Gastrocnemius medialis (tissue), 4 donors: ENCODE results near the gene SH2B3. TPM values are rescaled to one million over a fixed set of nuclear protein-coding genes. Genes with fewer than 3 reads are reported as not detected.

Source experiments
- ATAC-seq, 2 donors: fragments of 150-250 bp; one replicate each; pipeline ENCODE4 v1.9.1; 2016
- DNase-seq, 2 donors: peaks; one replicate each; pipeline ENCODE4 v3.0.0-alpha.2; 2019
- H3K27ac ChIP-seq, 4 donors: fragments of 200-600 bp; sonication (generic); 1 replicate in 1 of 4; 2 replicates in 3 of 4; pipeline ENCODE4 v1.5.1; 2016 to 2018; ENCODE audit warnings: mild to moderate bottlenecking in 2 of 4, moderate library complexity in 1 of 4
- H3K27me3 ChIP-seq, 3 donors: fragments of 200-600 bp; sonication (generic) in 2 of 3; 1 replicate in 1 of 3; 2 replicates in 2 of 3; pipeline versions ENCODE4 v1.5.1 to v1.6.0; 2016 to 2019; ENCODE audit warnings: mild to moderate bottlenecking in 1 of 3, moderate library complexity in 1 of 3
- H3K36me3 ChIP-seq, 2 donors: fragments of 200-600 bp; sonication (generic) in 1 of 2; one replicate each; pipeline ENCODE4 v1.5.1; 2017 to 2018
- H3K4me1 ChIP-seq, 2 donors: fragments of 200-600 bp; sonication (generic) in 1 of 2; one replicate each; pipeline ENCODE4 v1.5.1; 2016 to 2017; ENCODE audit warnings: mild to moderate bottlenecking in 2 of 2
- H3K4me3 ChIP-seq, 4 donors: fragments of 200-600 bp; sonication (generic) in 3 of 4; 1 replicate in 1 of 4; 2 replicates in 3 of 4; pipeline ENCODE4 v1.5.1; 2016 to 2019; ENCODE audit warnings: mild to moderate bottlenecking in 2 of 4
- H3K9me3 ChIP-seq, 3 donors: fragments of 200-600 bp; sonication (generic) in 2 of 3; 1 replicate in 1 of 3; 2 replicates in 2 of 3; pipeline ENCODE4 v1.5.1; 2016 to 2019
- POLR2A ChIP-seq, 2 donors: fragments of 450-650 bp; IDR thresholded peaks; one replicate each; pipeline ENCODE4 v1.6.1; 2017; ENCODE audit warnings: antibody characterized with exemption in 2 of 2, mild to moderate bottlenecking in 2 of 2, moderate library complexity in 2 of 2
- in situ Hi-C, 4 donors: fragments of 200-750 bp; cut with MboI; loops; one replicate each; pipeline versions ENCODE4 v1.15.0 to v1.8.0; 2017; ENCODE audit warnings: low sequenced_read_pairs in 4 of 4
- intact Hi-C: fragments of 100-400 bp; cut with DNase I; formaldehyde crosslinking; loops from one replicate; pipeline ENCODE4 v1.15.1; 2023; ENCODE audit warnings: low total_unique reads
- total RNA-seq, 4 donors: library from RNA; depleted of rRNA; stranded (reverse); fragments of >200 nt; gene quantifications; one replicate each; pipeline versions ENCODE4 v1.1.0 to v1.2.3, GENCODE V29; 2016
- TF ChIP-seq, protein P1 (sequence below), 5 experiments: fragments of 450-650 bp in 3 of 5; fragments of 200-600 bp in 2 of 5; sonication (generic) in 2 of 5; IDR thresholded peaks in 4 of 5; conservative IDR thresholded peaks in 1 of 5; 1 replicate in 4 of 5; 2 replicates in 1 of 5; pipeline ENCODE4 v1.5.1; 2016 to 2019; ENCODE audit warnings: antibody characterized with exemption in 5 of 5, mild to moderate bottlenecking in 3 of 5, moderate library complexity in 3 of 5

Gene SH2B3
- total RNA-seq, 4 donors from 2014 or later, result 10.4 to 20.0 (median 15.5) TPM

DNA sequence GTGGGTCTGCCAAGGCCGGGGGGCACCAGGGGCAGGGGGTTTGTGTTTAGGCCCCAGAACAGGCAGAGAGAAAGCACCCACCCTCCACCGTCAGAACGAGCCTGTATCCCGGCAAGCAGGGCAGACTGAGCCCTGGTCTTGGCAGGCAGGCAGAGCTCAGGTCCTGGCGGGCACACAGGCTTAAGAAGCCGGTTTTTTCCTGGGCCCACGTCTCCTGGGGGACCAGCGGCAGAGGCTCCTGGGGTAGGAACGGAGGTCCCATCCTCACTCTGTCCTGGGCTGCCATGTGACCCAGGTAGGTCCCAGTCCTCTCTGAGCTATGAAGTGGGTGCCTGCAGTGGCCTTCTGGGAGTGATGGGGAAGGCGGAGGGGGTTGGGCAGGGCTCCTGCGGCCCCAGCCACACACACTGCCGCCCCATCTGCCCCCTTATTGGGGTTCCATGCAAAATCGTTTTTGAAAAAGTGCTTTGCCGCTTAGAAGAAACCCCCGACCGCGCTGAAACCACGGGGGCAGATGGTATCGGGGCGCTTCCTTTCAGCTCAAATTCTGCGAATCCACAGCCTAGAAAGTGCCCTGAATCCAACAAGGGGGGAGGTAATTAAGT lies 24.2 kb downstream of the SH2B3 start:
- Histone ChIP-seq H3K4me3 (no peak overlapping the region), H3K4me1 (peaks cover 49 to 59% of the 10 kb centered on the region in 2 donors), H3K27me3 (no peaks in the 10 kb centered on the region), H3K27ac (peak overlapping the region; percentile 72 to 89 (median 78)), H3K36me3 (no peaks in the 10 kb centered on the region), H3K9me3 (no peaks in the 10 kb centered on the region)
- ATAC-seq (no peak), DNase-seq (no peak)
- TF ChIP-seq POLR2A (IDR thresholded peaks at IDR 0.05), result no peak
- TF ChIP-seq, protein P1, sequence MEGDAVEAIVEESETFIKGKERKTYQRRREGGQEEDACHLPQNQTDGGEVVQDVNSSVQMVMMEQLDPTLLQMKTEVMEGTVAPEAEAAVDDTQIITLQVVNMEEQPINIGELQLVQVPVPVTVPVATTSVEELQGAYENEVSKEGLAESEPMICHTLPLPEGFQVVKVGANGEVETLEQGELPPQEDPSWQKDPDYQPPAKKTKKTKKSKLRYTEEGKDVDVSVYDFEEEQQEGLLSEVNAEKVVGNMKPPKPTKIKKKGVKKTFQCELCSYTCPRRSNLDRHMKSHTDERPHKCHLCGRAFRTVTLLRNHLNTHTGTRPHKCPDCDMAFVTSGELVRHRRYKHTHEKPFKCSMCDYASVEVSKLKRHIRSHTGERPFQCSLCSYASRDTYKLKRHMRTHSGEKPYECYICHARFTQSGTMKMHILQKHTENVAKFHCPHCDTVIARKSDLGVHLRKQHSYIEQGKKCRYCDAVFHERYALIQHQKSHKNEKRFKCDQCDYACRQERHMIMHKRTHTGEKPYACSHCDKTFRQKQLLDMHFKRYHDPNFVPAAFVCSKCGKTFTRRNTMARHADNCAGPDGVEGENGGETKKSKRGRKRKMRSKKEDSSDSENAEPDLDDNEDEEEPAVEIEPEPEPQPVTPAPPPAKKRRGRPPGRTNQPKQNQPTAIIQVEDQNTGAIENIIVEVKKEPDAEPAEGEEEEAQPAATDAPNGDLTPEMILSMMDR (IDR thresholded peaks at IDR 0.05 in 4 of 5, conservative IDR thresholded peaks at IDR 0.05 in 1 of 5), result no peak
- in situ Hi-C loops, result no loop called here
- intact Hi-C loops, result no loop called here

DNA sequence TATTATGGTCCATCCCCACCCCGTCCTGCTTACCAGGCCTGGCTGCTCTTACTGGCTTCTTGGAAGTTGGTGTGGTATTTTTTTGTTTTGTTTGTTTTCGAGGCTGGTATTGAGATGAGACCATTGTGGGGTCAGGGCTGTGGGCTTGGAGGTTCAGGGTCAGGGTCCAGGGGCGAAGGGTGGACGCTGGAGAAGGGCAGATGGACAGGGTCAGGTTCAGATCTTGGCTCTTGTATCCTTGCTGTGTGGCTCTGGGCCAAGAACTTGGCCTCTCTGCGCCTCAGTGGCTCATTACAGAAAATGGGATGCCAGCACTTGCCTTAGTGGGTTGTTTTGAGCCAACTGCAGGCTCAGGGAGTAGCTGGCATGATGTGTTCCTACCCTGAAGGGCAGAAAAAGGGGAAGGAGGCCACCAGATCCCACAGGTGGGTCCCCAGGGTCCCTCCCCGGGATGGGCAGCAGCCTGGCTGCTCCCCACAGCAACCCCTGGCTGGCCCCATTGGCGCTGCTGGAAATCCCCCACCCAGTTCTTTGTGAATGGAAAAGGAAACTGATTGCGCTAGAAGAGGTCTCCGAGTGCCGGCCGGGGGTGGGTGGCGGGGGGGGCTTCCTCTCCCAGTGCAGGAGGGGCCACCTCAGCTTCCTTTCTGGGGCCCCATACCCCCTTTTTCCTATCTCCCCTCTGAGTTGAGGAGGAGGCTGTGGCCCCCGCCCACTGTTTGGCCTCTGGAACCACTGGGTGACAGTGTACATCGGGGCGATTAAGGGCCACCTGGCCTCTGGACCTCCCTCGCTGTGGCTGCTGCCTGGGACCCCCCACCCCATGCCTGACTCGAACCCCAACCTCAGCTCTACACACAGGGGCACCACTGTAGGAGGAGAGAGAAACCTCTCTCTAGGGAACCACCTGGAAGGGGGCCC lies 25.0 kb downstream of the SH2B3 start:
- H3K9me3 ChIP-seq, result no peaks in the 10 kb centered on the region
- H3K36me3 ChIP-seq, result no peaks in the 10 kb centered on the region
- no peak for ATAC-seq
- intact Hi-C loops, result no loop called here
- no peaks in the 10 kb centered on the region for H3K27me3 ChIP-seq
- no peak overlapping the region for H3K4me3 ChIP-seq
- in situ Hi-C loops, result no loop called here
- DNase-seq, result no peak
- peak overlapping the region; percentile 72 to 89 (median 78) for H3K27ac ChIP-seq
- no peak for TF ChIP-seq POLR2A (IDR thresholded peaks at IDR 0.05)
- TF ChIP-seq, protein P1 (IDR thresholded peaks at IDR 0.05 in 4 of 5, conservative IDR thresholded peaks at IDR 0.05 in 1 of 5), result no peak
- H3K4me1 ChIP-seq, result peaks cover 49 to 59% of the 10 kb centered on the region in 2 donors

DNA sequence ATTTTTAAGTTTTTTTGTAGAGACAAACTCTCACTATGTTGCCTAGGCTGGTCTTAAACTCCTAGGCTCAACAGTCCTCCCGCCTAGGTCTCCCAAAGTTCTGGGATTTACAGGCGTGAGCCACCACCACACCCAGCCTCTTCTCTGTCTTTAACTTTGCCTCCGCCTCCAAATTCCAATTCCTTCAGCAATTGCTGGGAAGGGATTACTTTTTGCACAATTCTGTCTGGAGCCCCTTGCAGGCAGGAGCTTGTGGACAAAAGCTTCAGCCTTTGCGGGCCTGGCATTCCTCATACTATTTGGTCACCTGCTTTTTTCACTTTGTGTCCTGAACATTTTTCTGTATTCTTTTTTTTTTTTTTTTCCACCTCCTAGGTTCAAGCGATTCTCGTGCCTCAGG lies 26.0 kb downstream of the SH2B3 start:
- Histone ChIP-seq H3K4me1 (peaks cover 44 to 57% of the 10 kb centered on the region in 2 donors), H3K36me3 (no peaks in the 10 kb centered on the region), H3K27ac (peak overlapping the region; percentile 72 to 89 (median 78)), H3K4me3 (no peak overlapping the region), H3K27me3 (no peaks in the 10 kb centered on the region), H3K9me3 (no peaks in the 10 kb centered on the region)
- intact Hi-C loops, result no loop called here
- DNase-seq (no peak), ATAC-seq (no peak)
- in situ Hi-C loops, result no loop called here
- TF ChIP-seq, protein P1 (IDR thresholded peaks at IDR 0.05 in 4 of 5, conservative IDR thresholded peaks at IDR 0.05 in 1 of 5), result no peak
- TF ChIP-seq POLR2A (IDR thresholded peaks at IDR 0.05), result no peak

DNA sequence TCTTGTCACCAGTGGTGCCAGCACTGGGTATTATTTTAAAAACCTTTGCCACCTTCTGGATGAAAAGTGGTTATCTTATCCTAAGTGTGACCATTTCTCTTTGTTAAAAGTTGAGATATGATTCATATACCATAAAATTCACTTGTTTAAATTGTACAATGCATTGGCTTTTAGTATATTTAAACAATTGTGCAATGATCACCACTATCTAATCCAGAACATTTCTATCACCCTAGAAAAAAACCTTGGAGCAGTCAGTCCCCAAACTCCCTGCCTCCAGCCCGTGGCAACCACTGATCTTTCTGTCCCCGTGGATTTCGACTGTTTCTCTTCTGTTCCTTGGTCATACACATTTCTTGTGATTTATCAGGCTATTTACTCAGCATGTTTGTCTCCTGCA lies 28.3 kb downstream of the SH2B3 start:
- in situ Hi-C loops, result no loop called here
- H3K9me3 ChIP-seq, result no peaks in the 10 kb centered on the region
- no peaks in the 10 kb centered on the region for H3K27me3 ChIP-seq
- H3K4me3 ChIP-seq, result peak overlapping the region; percentile 8 to 34 (median 18)
- intact Hi-C loops, result no loop called here
- H3K27ac ChIP-seq, result peak overlapping the region; percentile 72 to 89 (median 78)
- H3K36me3 ChIP-seq, result no peaks in the 10 kb centered on the region
- peaks cover 50 to 55% of the 10 kb centered on the region in 2 donors for H3K4me1 ChIP-seq
- DNase-seq (no peak), ATAC-seq (no peak)
- TF ChIP-seq, protein P1 (IDR thresholded peaks at IDR 0.05 in 4 of 5, conservative IDR thresholded peaks at IDR 0.05 in 1 of 5), result no peak
- no peak for TF ChIP-seq POLR2A (IDR thresholded peaks at IDR 0.05)
